Spleen (tissue), 11 donors: ENCODE results near the gene ARHGAP22. TPM values are rescaled to one million over a fixed set of nuclear protein-coding genes. Genes with fewer than 3 reads are reported as not detected.
A peak's percentile ranks its signal among the peaks of the same experiment; 100 is the strongest.

ENCODE experiments used
- DNase-seq: peaks from one replicate; pipeline ENCODE4 v3.0.0-alpha.2; 2020
- H3K27ac ChIP-seq, 8 donors: fragments of 200-600 bp; sonication (generic) in 7 of 8; 1 replicate in 4 of 8; 2 replicates in 4 of 8; pipeline versions ENCODE4 v1.5.0 to v1.8.0; 2016 to 2021; ENCODE audit warnings: inconsistent platforms in 4 of 8, mild to moderate bottlenecking in 4 of 8, moderate library complexity in 1 of 8
- H3K27me3 ChIP-seq, 7 donors: fragments of 200-600 bp; sonication (generic) in 6 of 7; replicated peaks in 1 of 7; 1 replicate in 4 of 7; 2 replicates in 3 of 7; pipeline versions ENCODE4 v1.5.0 to v1.8.0; 2016 to 2021; ENCODE audit warnings: inconsistent platforms in 3 of 7, mild to moderate bottlenecking in 1 of 7
- H3K36me3 ChIP-seq, 6 donors: fragments of 200-600 bp; sonication (generic) in 5 of 6; 1 replicate in 4 of 6; 2 replicates in 2 of 6; pipeline versions ENCODE4 v1.5.0 to v1.8.0; 2016 to 2021; ENCODE audit warnings: inconsistent platforms in 2 of 6
- H3K4me1 ChIP-seq, 6 donors: fragments of 200-600 bp; sonication (generic) in 5 of 6; 1 replicate in 3 of 6; 2 replicates in 3 of 6; pipeline versions ENCODE4 v1.5.0 to v1.8.0; 2016 to 2021; ENCODE audit warnings: inconsistent platforms in 3 of 6
- H3K4me3 ChIP-seq, 8 donors: fragments of 200-600 bp; sonication (generic) in 7 of 8; 1 replicate in 4 of 8; 2 replicates in 4 of 8; pipeline versions ENCODE4 v1.5.0 to v1.8.0; 2016 to 2021; ENCODE audit warnings: inconsistent platforms in 4 of 8, mild to moderate bottlenecking in 4 of 8, moderate library complexity in 2 of 8
- H3K9me3 ChIP-seq, 8 donors: fragments of 200-600 bp; sonication (generic) in 7 of 8; 1 replicate in 4 of 8; 2 replicates in 4 of 8; pipeline versions ENCODE4 v1.5.0 to v1.8.0; 2016 to 2021; ENCODE audit warnings: inconsistent platforms in 4 of 8
- CTCF ChIP-seq, 11 experiments: fragments of 200-600 bp in 7 of 11; fragments of 450-650 bp in 4 of 11; sonication (generic) in 4 of 11; IDR thresholded peaks in 8 of 11; conservative IDR thresholded peaks in 3 of 11; 1 replicate in 7 of 11; 2 replicates in 4 of 11; pipeline versions ENCODE4 v1.4.0 to v1.8.0; 2016 to 2021; ENCODE audit warnings: antibody characterized with exemption in 11 of 11, inconsistent platforms in 4 of 11, mild to moderate bottlenecking in 1 of 11
- POLR2A ChIP-seq, 3 donors: fragments of 450-650 bp; IDR thresholded peaks; one replicate each; pipeline ENCODE4 v1.5.1; 2017; ENCODE audit warnings: antibody characterized with exemption in 3 of 3, mild to moderate bottlenecking in 1 of 3
- POLR2AphosphoS5 ChIP-seq, 3 donors: sonication (generic); formaldehyde crosslinking; IDR thresholded peaks; one replicate each; pipeline ENCODE4 v1.5.1; 2017; ENCODE audit warnings: antibody characterized with exemption in 3 of 3
- WGBS, 5 donors: extraction: QIAGEN DNeasy Blood & Tissue Kit in 3 of 5; methylation state at CpG; one replicate each; pipeline versions ENCODE4 v1.1.5 to v1.1.7; 2013 to 2018; 5-methylcytosine and 5-hydroxymethylcytosine counted together
- intact Hi-C: fragments of 100-400 bp; cut with DNase I; formaldehyde crosslinking; loops from one replicate; pipeline ENCODE4 v1.15.0; 2023; ENCODE audit warnings: low total_unique reads
- polyA plus RNA-seq, 3 donors: library from polyadenylated mRNA; stranded (reverse); fragments of 200-250 nt; gene quantifications; one replicate each; pipeline ENCODE4 v1.2.1, GENCODE V29; 2013
- total RNA-seq, 7 donors: library from RNA; depleted of rRNA in 3 of 7; stranded (reverse); fragments of >200 nt in 3 of 7; fragmentation: NEBNext Ultra II Directional in 4 of 7; extraction: Animal tissue kit (Norgen Biotek cat#: 25700) in 4 of 7; gene quantifications; one replicate each; pipeline versions ENCODE4 v1.1.0 to v1.2.1, GENCODE V29; 2016 to 2021
- donor health status: healthy with polysubstance abuse.
- donor health status: DM: no; HTN: no; CAD: no; lungs with moderate emphysema.
- donor health status: DM: no; HTN: no; CAD: no.
- donor health status: Bipolar disorder and iron deficiency.
- donor health status: healthy.
- donor health status: DM: no; HTN: no; CAD: no.
- donor health status: DM: yes; HTN: yes; CAD: no.

ARHGAP22 gene
- total and polyA plus RNA-seq, 10 donors: 0.56 to 7.5 (median 3.2) TPM

DNA sequence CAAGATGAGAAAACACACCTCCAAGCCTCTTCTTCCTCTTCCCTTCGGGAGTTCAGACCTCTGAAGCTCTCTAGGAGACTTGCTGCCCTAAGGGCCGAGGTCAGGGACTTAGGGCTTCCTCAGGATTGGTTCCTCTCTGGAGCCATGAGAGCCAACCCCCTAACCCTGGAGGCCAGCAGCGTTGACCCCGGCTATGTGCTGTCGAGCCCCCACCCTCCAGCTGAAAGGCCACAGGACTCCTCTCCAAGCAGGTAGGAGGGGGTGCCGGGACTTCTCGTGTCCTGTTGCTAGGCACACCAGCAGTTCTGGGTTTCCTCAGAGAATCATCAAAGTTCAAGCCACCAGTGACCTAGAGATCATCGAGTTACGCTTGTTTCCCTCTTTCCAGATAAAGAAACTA, 87.4 kb downstream of the ARHGAP22 start:
- intact Hi-C loops: no loop called here
- Histone ChIP-seq H3K36me3 (no peaks in the 10 kb centered on the region), H3K27me3 (peaks cover 0 to 20% (median 9%) of the 10 kb centered on the region in 7 donors), H3K9me3 (peaks cover 0 to 37% (median 29%) of the 10 kb centered on the region in 8 donors), H3K4me3 (no peak overlapping the region), H3K27ac (peak overlapping the region in 3 of 8 donors; percentile 12 to 21 (median 13)), H3K4me1 (peaks cover 0 to 28% (median 6%) of the 10 kb centered on the region in 6 donors)
- TF ChIP-seq POLR2AphosphoS5 (IDR thresholded peaks at IDR 0.05) (no peak), POLR2A (IDR thresholded peaks at IDR 0.05) (no peak), CTCF (IDR thresholded peaks at IDR 0.05 in 8 of 11, conservative IDR thresholded peaks at IDR 0.05 in 3 of 11) (no peak)
- peak; percentile 52 for DNase-seq
- 74 to 79% (median 78%) methylated on average over 9 of the region's 9 CpGs for WGBS, 5 donors

DNA sequence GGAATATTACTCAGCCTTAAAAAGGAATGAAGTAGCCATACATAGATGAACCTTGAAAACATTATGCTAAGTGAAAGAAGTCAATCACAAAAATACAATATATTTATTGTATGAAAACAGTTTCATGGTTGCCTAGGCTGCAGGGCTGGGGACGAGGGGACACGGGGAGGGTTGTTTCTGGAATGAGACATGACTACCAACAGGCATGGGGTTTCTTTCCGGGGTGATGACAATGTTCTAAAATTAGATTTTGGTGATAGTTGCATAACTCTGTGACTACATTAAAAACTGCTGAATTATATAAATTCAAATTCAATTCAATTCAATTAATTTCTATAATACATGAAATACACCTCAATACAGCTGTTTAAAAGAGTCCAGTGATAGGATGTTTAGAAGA, 88.0 kb downstream of the ARHGAP22 start:
- Histone ChIP-seq H3K9me3 (peaks cover 0 to 37% (median 29%) of the 10 kb centered on the region in 8 donors), H3K27me3 (peaks cover 0 to 14% (median 4%) of the 10 kb centered on the region in 7 donors), H3K27ac (no peak overlapping the region), H3K4me1 (peaks cover 0 to 34% (median 10%) of the 10 kb centered on the region in 6 donors), H3K36me3 (no peaks in the 10 kb centered on the region), H3K4me3 (no peak overlapping the region)
- WGBS, 5 donors: 67 to 88% (median 71%) methylated on average over 3 of the region's 3 CpGs
- no peak for DNase-seq
- no peak for TF ChIP-seq POLR2A (IDR thresholded peaks at IDR 0.05)
- no peak for TF ChIP-seq CTCF (IDR thresholded peaks at IDR 0.05 in 8 of 11, conservative IDR thresholded peaks at IDR 0.05 in 3 of 11)
- no peak for TF ChIP-seq POLR2AphosphoS5 (IDR thresholded peaks at IDR 0.05)
- intact Hi-C loops: no loop called here

DNA sequence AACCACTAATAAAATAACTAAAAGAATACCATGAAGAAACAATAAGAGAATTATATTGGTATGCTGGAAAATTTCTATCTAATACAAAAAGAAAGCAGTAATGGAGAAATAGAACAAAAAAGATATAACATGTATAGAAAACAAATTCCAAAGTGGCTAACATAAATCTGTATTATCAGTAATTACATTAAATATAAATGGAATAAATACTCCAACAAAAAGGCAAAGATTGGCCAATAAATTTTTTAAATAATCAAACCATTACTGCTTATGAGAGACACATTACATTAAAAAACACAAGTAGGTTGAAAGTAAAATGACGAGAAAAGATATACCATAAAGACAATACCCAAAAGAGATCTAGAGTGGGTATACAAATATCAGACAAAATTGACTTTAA, 90.0 kb downstream of the ARHGAP22 start:
- Histone ChIP-seq H3K9me3 (peaks cover 0 to 37% (median 29%) of the 10 kb centered on the region in 8 donors), H3K27ac (no peak overlapping the region), H3K36me3 (no peaks in the 10 kb centered on the region), H3K27me3 (no peaks in the 10 kb centered on the region), H3K4me1 (peaks cover 0 to 38% (median 12%) of the 10 kb centered on the region in 6 donors), H3K4me3 (no peak overlapping the region)
- TF ChIP-seq POLR2AphosphoS5 (IDR thresholded peaks at IDR 0.05) (no peak), CTCF (IDR thresholded peaks at IDR 0.05 in 8 of 11, conservative IDR thresholded peaks at IDR 0.05 in 3 of 11) (no peak), POLR2A (IDR thresholded peaks at IDR 0.05) (no peak)
- intact Hi-C loops: no loop called here
- WGBS, 5 donors: 87 to 92% (median 89%) methylated on average over 1 of the region's 1 CpG
- DNase-seq: no peak

DNA sequence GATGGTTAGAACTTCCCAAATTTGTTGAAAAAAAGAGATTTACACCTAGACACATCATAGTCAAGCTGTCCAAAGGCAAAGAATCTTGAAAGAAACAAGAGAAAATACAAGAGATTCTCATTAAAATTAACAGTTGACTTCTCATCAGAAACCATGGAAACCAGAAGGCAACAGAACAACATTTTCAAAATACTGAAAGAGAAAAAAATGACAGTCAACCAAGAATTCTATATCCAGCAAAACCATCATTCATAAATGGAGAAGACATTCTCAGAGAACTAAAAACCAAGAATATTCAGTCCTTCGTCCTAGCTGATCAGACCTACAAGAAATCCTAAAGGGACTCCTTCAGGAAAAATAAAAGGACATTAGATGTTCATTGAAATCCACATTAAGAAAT, 90.6 kb downstream of the ARHGAP22 start:
- no peak for DNase-seq
- H3K36me3 ChIP-seq: no peaks in the 10 kb centered on the region
- no peaks in the 10 kb centered on the region for H3K27me3 ChIP-seq
- peaks cover 0 to 32% (median 12%) of the 10 kb centered on the region in 6 donors for H3K4me1 ChIP-seq
- TF ChIP-seq POLR2AphosphoS5 (IDR thresholded peaks at IDR 0.05): no peak
- no peak for TF ChIP-seq POLR2A (IDR thresholded peaks at IDR 0.05)
- no peak for TF ChIP-seq CTCF (IDR thresholded peaks at IDR 0.05 in 8 of 11, conservative IDR thresholded peaks at IDR 0.05 in 3 of 11)
- H3K27ac ChIP-seq: no peak overlapping the region
- intact Hi-C loops: no loop called here
- WGBS, 5 donors: 80 to 92% (median 90%) methylated on average over 1 of the region's 1 CpG
- no peak overlapping the region for H3K4me3 ChIP-seq
- H3K9me3 ChIP-seq: peaks cover 0 to 37% (median 29%) of the 10 kb centered on the region in 8 donors
